HepG2 (cell line): ENCODE results near the gene IBA57. TPM values are rescaled to one million over a fixed set of nuclear protein-coding genes. Genes with fewer than 3 reads are reported as not detected.

Experiments
- ATAC-seq: fragments of 200-7000 bp; cut with Tn5 transposase; 3 replicates; pipeline ENCODE4 v1.9.1; 2020; ENCODE audit warnings: mild to moderate bottlenecking, moderate library complexity
- BruUV-seq: library from RNA; stranded (reverse); fragments of 400-500 nt; replicated peaks from 2 replicates; lab custom pipeline; 2021; lab: Mats Ljungman, UMichigan
- CTCF ChIA-PET: fragments of 300-600 bp; formaldehyde crosslinking; extraction: SDS; loops from one replicate; lab custom pipeline; 2021; ENCODE audit warnings: low total read pairs, inconsistent platforms, low intra/inter-chr PET ratio; lab: Yijun Ruan, JAX
- POLR2A ChIA-PET: fragments of 350-600 bp; sonication (Branson Sonifier 250); formaldehyde crosslinking; loops from one replicate; lab custom pipeline; 2020; ENCODE audit warnings: antibody characterized with exemption, inconsistent platforms; lab: Yijun Ruan, JAX
- DNase-seq: peaks from one replicate; pipeline ENCODE4 v3.0.0-alpha.2; 2015; ENCODE audit warnings: low spot score
- FAIRE-seq: peaks from 3 replicates; lab custom pipeline; 2011; peaks lifted over from hg19 to GRCh38; lab: Jason Lieb, UNC
- H2AFZ ChIP-seq: one replicate; pipeline ENCODE4 v1.6.1; 2011; ENCODE audit warnings: low read length, inconsistent platforms
- H3K27ac ChIP-seq: fragments of 300-600 bp; 3 replicates; pipeline ENCODE4 v1.8.0; 2011; ENCODE audit warnings: mixed run types, mild to moderate bottlenecking, mixed read lengths, low read length, inconsistent platforms; ENCODE audit not compliant: insufficient read depth; ENCODE audit errors: extremely low read length
- H3K27me3 ChIP-seq, 2 experiments: fragments of 200-600 bp in 1 of 2; 2 replicates in 1 of 2; 3 replicates in 1 of 2; pipeline versions ENCODE4 v1.6.0 to v1.8.0; 2011; ENCODE audit warnings: low read length in 2 of 2, mild to moderate bottlenecking in 2 of 2, moderate library complexity in 2 of 2, inconsistent platforms in 1 of 2; ENCODE audit not compliant: insufficient read depth in 2 of 2, control insufficient read depth in 1 of 2
- H3K36me3 ChIP-seq, 2 experiments: fragments of 200-600 bp in 1 of 2; replicated peaks in 1 of 2; 2 replicates in 1 of 2; 3 replicates in 1 of 2; pipeline versions ENCODE4 v1.5.1 to v1.8.0; 2011; ENCODE audit warnings: low read length in 2 of 2, inconsistent platforms in 1 of 2; ENCODE audit not compliant: insufficient read depth in 2 of 2, control insufficient read depth in 1 of 2
- H3K4me1 ChIP-seq: 2 replicates; pipeline ENCODE4 v1.5.1; 2012; ENCODE audit warnings: low read length, inconsistent platforms; ENCODE audit not compliant: insufficient read depth
- H3K4me2 ChIP-seq: 2 replicates; pipeline ENCODE4 v1.6.0; 2011; ENCODE audit warnings: low read depth, low read length, inconsistent platforms
- H3K4me3 ChIP-seq, 3 experiments: fragments of 200-600 bp in 1 of 3; sonication (generic), shearing (Covaris generic) in 1 of 3; replicated peaks in 1 of 3; 2 replicates each; pipeline ENCODE4 v1.5.1; 2011 to 2016; ENCODE audit warnings: low read length in 3 of 3, inconsistent platforms in 2 of 3, low read depth in 2 of 3, mild to moderate bottlenecking in 2 of 3, control low read depth in 1 of 3, mixed read lengths in 1 of 3; ENCODE audit not compliant: insufficient read depth in 1 of 3
- H3K79me2 ChIP-seq: one replicate; pipeline ENCODE4 v1.6.1; 2011; ENCODE audit warnings: low read length, inconsistent platforms; ENCODE audit not compliant: insufficient read depth
- H3K9ac ChIP-seq: 2 replicates; pipeline ENCODE4 v1.6.0; 2011; ENCODE audit warnings: mild to moderate bottlenecking, low read depth, low read length, inconsistent platforms; ENCODE audit not compliant: insufficient read depth
- H3K9me3 ChIP-seq: 2 replicates; pipeline ENCODE4 v1.5.1; 2012; ENCODE audit warnings: mild to moderate bottlenecking, low read length
- H4K20me1 ChIP-seq: 2 replicates; pipeline ENCODE4 v1.6.0; 2011; ENCODE audit warnings: inconsistent platforms, mild to moderate bottlenecking, low read length, moderate library complexity; ENCODE audit not compliant: insufficient read depth
- HOXA3 ChIP-seq: sonication (generic); formaldehyde crosslinking; IDR thresholded peaks from 2 replicates; pipeline ENCODE4 v1.5.0; 2020; ENCODE audit warnings: missing genetic modification reagents
- KAT7 ChIP-seq: IDR thresholded peaks from 2 replicates; pipeline ENCODE4 v1.6.1; 2018; ENCODE audit warnings: borderline replicate concordance, missing compliant biosample characterization
- MAZ ChIP-seq, 2 experiments: sonication (generic) in 1 of 2; formaldehyde crosslinking in 1 of 2; IDR thresholded peaks; 2 replicates each; pipeline versions ENCODE4 v1.5.0 to v1.6.1; 2012 to 2020; ENCODE audit warnings: low read depth in 2 of 2, mild to moderate bottlenecking in 2 of 2, borderline replicate concordance in 1 of 2, improper control_type of control experiment in 1 of 2, low read length in 1 of 2, missing genetic modification reagents in 1 of 2, moderate library complexity in 1 of 2
- MXD4 ChIP-seq: IDR thresholded peaks from 2 replicates; pipeline ENCODE4 v1.6.1; 2016; ENCODE audit warnings: mild to moderate bottlenecking, missing biosample characterization, missing genetic modification reagents
- PHB2 ChIP-seq: fragments of 450-650 bp; IDR thresholded peaks from 2 replicates; pipeline ENCODE4 v1.6.1; 2018; ENCODE audit not compliant: partially characterized antibody
- SP4 ChIP-seq: sonication (generic); formaldehyde crosslinking; IDR thresholded peaks from 2 replicates; pipeline ENCODE4 v1.8.1; 2023; ENCODE audit warnings: mild to moderate bottlenecking, missing genetic modification reagents
- TBX2 ChIP-seq: sonication (generic); formaldehyde crosslinking; IDR thresholded peaks from 2 replicates; pipeline ENCODE4 v1.5.0; 2020; ENCODE audit warnings: missing genetic modification reagents, mild to moderate bottlenecking, borderline replicate concordance
- THYN1 ChIP-seq: sonication (generic); formaldehyde crosslinking; IDR thresholded peaks from 2 replicates; pipeline ENCODE4 v1.8.1; 2023; ENCODE audit warnings: low read depth, mild to moderate bottlenecking, moderate library complexity, missing genetic modification reagents, borderline replicate concordance
- ZFP36L2 ChIP-seq: sonication (generic); formaldehyde crosslinking; IDR thresholded peaks from 2 replicates; pipeline ENCODE4 v1.4.0; 2020; ENCODE audit warnings: missing genetic modification reagents
- ZNF10 ChIP-seq: sonication (generic); formaldehyde crosslinking; IDR thresholded peaks from 2 replicates; pipeline ENCODE4 v1.4.0; 2020; ENCODE audit warnings: mild to moderate bottlenecking, low read depth, missing genetic modification reagents, borderline replicate concordance
- ZNF256 ChIP-seq: sonication (generic); formaldehyde crosslinking; conservative IDR thresholded peaks from 2 replicates; pipeline ENCODE4 v1.4.0; 2020; ENCODE audit warnings: missing genetic modification reagents
- ZNF44 ChIP-seq: sonication (generic); formaldehyde crosslinking; IDR thresholded peaks from 2 replicates; pipeline ENCODE4 v1.5.1; 2020; ENCODE audit warnings: mild to moderate bottlenecking, missing genetic modification reagents
- ZNF501 ChIP-seq: sonication (generic); formaldehyde crosslinking; IDR thresholded peaks from 2 replicates; pipeline ENCODE4 v1.5.1; 2020; ENCODE audit warnings: mild to moderate bottlenecking, moderate library complexity, missing genetic modification reagents
- WGBS: methylation state at CpG from one replicate; pipeline ENCODE4 v1.1.6; 2017; ENCODE audit warnings: low lambda C conversion rate; 5-methylcytosine and 5-hydroxymethylcytosine counted together
- in situ Hi-C: cut with HindIII; loops from 2 replicates; pipeline ENCODE4 v1.10.0; 2017; ENCODE audit warnings: low pct_unique_long_range_greater_than_20kb; ENCODE audit not compliant: extremely low pct_ligation_motif_present
- intact Hi-C: fragments of 100-400 bp; cut with micrococcal nuclease; formaldehyde crosslinking; loops from one replicate; pipeline ENCODE4 v1.10.0; 2022; ENCODE audit not compliant: unreplicated experiment
- polyA plus RNA-seq, 8 experiments: library from polyadenylated mRNA; depleted of rRNA in 3 of 8; stranded (reverse) in 7 of 8; unstranded in 1 of 8; fragments of >200 nt; fragmentation: Illumina TruSeq in 4 of 8; extraction: Trizol in 4 of 8; gene quantifications; 2 replicates each; pipeline versions ENCODE4 v1.2.1 to v1.2.3, GENCODE V29; 2011 to 2016; ENCODE audit warnings: low read depth in 4 of 8, missing spikeins in 1 of 8, mixed read lengths in 1 of 8; ENCODE audit not compliant: insufficient read depth in 1 of 8
- total RNA-seq, 5 experiments: library from RNA; depleted of rRNA; stranded (reverse); fragments of >200 nt; fragmentation: Illumina TruSeq; extraction: Trizol; gene quantifications; 2 replicates each; pipeline ENCODE4 v1.2.3, GENCODE V29; 2016; ENCODE audit warnings: low read depth in 1 of 5
- TF ChIP-seq, protein P1 (sequence below): sonication (generic); formaldehyde crosslinking; IDR thresholded peaks from 2 replicates; pipeline ENCODE4 v1.4.0; 2020; ENCODE audit warnings: mild to moderate bottlenecking, missing genetic modification reagents

The IBA57 gene
- total and polyA plus RNA-seq, 2 of the 13 experiments (the other 11 are each of a cell fraction or from before 2014, with no cell fraction given) = 2.3 to 10.2 TPM

- DNase-seq = no peak
- ChIA-PET CTCF (no interaction called here), POLR2A (no interaction called here)
- H3K4me2 ChIP-seq = no peak overlapping the region
- H3K27ac ChIP-seq = no peak overlapping the region
- H3K36me3 ChIP-seq = no peaks in the 10 kb centered on the region
- in situ Hi-C loops (loop anchor here (10.0 kb wide), 1 partner anchor 200 kb away; no protein-coding TSS in a partner anchor), intact Hi-C loops (no loop called here)
- H4K20me1 ChIP-seq = no peaks in the 10 kb centered on the region
- no peak overlapping the region for H3K9ac ChIP-seq
- H3K9me3 ChIP-seq = peaks cover 12% of the 10 kb centered on the region
- H3K4me3 ChIP-seq = no peak overlapping the region
- no TSS peak for BruUV-seq
- H3K4me1 ChIP-seq = no peaks in the 10 kb centered on the region
- TF ChIP-seq ZNF10 (CRISPR knock-in tag) (no peak), HOXA3 (CRISPR knock-in tag) (no peak), ZNF501 (CRISPR knock-in tag) (no peak), MXD4 (CRISPR knock-in tag) (no peak), PHB2 (no peak)
- TF ChIP-seq, protein P1, sequence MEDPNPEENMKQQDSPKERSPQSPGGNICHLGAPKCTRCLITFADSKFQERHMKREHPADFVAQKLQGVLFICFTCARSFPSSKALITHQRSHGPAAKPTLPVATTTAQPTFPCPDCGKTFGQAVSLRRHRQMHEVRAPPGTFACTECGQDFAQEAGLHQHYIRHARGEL (CRISPR knock-in tag) = no peak
- FAIRE-seq = no peak
- WGBS = 21% methylated on average over 3 of the region's 3 CpGs
- no peaks in the 10 kb centered on the region; a peak in 1 of 5 replicates for H3K27me3 ChIP-seq
- no peak overlapping the region for H2AFZ ChIP-seq
- ATAC-seq = no peak
- H3K79me2 ChIP-seq = no peaks in the 10 kb centered on the region
Measured at GRCh38 chr1:228194436-228194835, 28.8 kb downstream of the IBA57 start.

- Histone ChIP-seq H3K27ac (no peak overlapping the region), H3K4me2 (no peak overlapping the region), H3K9me3 (peaks cover 17% of the 10 kb centered on the region), H3K79me2 (no peaks in the 10 kb centered on the region), H3K4me1 (no peaks in the 10 kb centered on the region), H3K36me3 (no peaks in the 10 kb centered on the region), H3K27me3 (no peaks in the 10 kb centered on the region; a peak in 1 of 5 replicates), H2AFZ (no peak overlapping the region), H4K20me1 (no peaks in the 10 kb centered on the region), H3K4me3 (no peak overlapping the region), H3K9ac (no peak overlapping the region)
- POLR2A ChIA-PET = no interaction called here
- BruUV-seq = no TSS peak
- in situ Hi-C loops (loop anchor here (10.0 kb wide), 1 partner anchor 200 kb away; no protein-coding TSS in a partner anchor), intact Hi-C loops (no loop called here)
- 41% methylated on average over 8 of the region's 8 CpGs for WGBS
- no peak for DNase-seq
- ATAC-seq = no peak
- no peak for FAIRE-seq
- CTCF ChIA-PET = no interaction called here
- no peak for TF ChIP-seq SP4 (CRISPR knock-in tag)
- no peak for TF ChIP-seq ZNF44
- no peak for TF ChIP-seq THYN1
- no peak for TF ChIP-seq ZFP36L2 (CRISPR knock-in tag)
- TF ChIP-seq TBX2 (CRISPR knock-in tag) = no peak
- TF ChIP-seq MAZ (IDR thresholded peaks at IDR 0.05; ENCODE audit: borderline replicate concordance, low read depth, low read length) = no peak
- TF ChIP-seq MAZ (CRISPR knock-in tag; IDR thresholded peaks at IDR 0.05; ENCODE audit: low read depth) = no peak
- no peak for TF ChIP-seq KAT7 (CRISPR knock-in tag)
- no peak for TF ChIP-seq ZNF256 (CRISPR knock-in tag)
Measured at GRCh38 chr1:228194921-228195812, 29.6 kb downstream of the IBA57 start.
